Stimulated activated CD8-positive, alpha-beta memory T cell treated with anti-CD3 and anti-CD28 coated beads, Interleukin-2, amount 100 ng/mL, for 1 hour (primary cell): ENCODE data around the gene KLHL3.

ENCODE experiments used
- DNase-seq, 2 donors: peaks; one replicate each; pipeline ENCODE4 v3.0.0-alpha.2; 2020; ENCODE audit warnings: low read depth in 2 of 2

KLHL3 gene

DNA sequence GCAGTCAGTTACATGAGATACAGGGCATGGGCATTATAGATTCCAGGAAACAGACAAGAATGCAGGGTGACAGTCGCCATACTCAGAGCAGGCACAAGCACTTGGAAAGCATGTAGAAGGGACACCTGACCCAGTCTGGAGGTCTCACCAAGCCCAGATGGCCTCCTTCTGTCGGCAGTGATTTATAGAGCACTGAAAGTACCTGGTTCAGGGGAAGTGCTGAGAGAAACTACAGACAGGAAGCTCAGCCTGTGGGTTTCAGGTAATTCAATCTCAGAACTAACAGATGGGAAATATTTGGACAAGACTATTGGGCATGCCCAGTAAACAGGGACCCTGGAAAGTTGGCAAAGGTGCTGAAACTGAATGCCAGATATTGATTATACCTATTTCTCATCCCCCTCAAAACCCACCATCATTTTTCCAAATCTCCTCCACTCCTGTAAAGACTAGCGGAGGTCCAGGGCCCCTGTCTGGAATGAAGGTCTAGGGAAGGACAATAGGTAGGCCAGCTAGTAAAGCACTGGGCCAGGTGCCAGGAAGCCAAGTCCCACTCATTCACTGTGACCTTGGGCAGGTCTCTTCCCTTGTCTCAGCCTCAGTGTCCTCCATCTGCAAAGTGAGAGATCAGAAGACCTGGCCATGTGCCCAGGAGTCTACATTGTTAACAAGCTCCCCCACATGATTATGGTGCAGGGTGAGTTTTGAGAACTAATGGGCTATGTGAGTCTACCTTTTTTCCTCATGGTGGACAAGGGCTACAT lies 26.9 kb downstream of the KLHL3 start:
- no peak for DNase-seq

DNA sequence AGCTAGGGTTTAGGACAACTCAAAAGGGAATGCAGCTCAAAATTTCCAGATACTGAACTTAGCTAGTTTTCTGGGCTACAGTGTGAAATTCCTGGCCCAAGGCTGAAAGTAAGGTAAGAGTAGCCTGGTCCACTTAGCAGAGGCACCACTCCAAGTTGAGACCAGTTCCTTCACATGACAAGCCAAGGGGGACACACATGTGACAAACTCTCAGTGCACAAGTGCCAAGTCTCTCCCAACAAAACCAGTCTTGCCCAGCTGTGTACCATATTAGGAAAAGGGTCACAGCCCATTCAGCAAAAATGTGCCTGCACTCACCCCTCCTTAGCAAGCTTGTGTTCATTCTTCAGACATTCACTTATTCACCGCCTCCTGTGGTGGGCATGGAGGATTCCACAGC lies 27.8 kb downstream of the KLHL3 start:
- DNase-seq: no peak

DNA sequence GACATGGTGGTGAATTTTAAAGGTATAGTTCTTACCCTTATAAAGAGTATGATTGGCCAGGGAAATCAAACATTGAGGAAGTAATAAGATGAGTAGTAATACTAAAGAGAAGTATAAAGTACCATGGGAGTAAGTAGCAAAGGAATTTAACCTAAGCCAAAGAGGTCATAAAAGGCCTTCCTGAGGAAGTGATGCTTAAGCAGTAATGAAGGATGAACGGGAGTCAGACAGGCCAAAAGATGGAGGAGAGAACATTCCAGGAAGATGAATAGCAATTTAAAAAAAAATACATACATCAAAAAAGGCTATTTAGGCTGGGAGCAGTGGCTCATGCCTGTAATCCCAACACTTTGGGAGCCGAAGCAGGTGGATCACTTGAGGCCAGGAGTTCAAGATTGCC lies 29.0 kb downstream of the KLHL3 start:
- no peak for DNase-seq

DNA sequence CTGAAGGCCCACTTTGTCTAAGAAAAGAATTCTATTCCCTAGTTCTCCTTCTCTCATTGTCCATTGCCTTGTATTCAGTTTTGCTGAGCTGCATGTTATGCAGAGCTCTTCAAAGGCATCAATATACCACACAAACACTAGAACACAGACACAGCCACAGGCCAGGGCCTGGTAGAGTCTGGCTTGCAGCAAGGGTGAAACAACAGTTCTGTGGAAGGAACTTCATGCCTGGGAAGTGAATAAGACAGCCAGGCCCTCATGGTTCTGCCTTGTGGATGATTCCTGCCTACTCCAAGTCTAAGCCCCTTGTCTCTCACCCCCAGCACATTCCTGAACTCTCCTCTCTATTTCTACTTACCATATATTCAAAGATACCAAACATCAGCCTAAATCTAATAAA lies 30.8 kb downstream of the KLHL3 start:
- no peak for DNase-seq

DNA sequence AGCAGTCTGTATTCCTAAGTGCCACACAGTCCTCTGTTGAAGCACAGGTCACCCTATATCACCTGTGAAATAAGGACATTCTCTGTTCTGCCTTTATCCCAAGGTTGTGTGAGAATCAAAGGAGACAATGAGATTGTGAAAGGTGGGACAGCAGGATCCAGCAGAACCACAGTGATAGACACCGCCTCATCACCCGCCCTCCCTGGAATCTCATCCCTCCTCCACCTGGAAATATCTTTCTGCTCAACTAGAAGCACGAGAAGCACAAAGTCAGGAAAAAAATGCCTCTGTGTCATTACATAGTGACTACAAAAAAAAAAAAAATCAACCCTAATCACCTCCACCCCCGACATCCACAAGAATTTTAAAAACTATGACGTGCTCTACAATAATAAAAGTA lies 32.3 kb downstream of the KLHL3 start:
- DNase-seq: no peak

DNA sequence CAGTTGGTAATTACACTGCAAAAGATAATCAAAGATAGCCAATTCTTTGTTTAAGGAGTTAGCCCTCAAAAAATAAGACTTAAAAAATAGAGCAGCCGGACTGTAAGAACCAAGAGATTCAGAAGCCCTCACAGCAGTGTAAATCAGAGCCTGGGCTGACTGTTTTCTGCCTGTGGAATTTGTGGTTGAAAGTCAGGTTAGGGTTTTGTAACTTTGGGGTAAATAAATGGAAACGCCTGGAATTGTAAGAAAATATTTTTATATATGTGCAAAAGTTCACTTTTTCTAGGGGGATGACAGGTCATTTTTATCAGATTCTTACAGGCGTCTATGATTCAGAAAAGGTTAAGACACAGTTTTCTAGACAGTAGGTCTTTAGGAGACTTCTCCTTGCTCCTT lies 35.6 kb downstream of the KLHL3 start:
- DNase-seq: no peak

DNA sequence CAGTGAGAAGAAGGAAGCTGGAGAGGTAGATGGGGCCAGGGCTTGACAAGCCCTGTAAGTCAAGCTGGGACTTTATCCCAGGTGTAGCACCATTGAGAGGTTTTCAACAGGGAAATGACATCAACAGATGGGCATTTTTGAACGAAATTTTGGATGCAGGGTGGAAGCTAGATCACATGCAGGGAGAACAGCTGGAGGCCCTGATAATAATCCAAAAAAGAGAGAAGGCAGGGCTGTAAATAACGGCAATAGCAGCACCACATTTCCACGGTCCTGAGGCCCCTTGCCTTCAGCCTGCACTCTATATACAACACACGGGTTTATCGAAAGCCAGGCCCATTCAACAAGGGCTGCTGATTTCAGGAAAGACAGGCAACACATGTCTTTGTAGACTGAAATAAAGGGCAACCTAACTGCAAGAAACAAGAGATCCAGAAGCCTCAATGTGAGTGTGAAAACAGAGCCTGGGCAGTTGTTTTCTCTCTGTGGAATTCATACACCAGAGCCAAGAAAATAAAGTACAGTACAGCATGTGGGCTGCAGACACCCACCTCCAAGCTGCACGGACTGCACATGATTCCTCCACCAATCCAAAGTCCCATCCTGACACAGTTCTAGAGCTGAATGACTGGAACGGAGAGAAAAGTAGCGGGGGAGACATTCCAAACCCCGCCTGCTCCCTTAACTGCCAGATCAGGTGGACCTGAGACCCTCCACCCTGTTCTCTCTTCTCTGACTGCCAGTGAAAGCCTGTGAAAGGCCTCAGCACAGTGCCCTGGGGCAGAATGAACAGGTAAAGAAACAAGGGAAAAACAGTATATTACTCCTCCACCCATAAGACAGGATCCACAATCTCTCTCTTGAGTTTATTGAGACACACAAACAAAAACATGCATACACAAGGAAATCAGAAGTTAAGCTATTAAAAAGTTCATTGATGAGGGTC lies 36.3 kb downstream of the KLHL3 start:
- DNase-seq: no peak

DNA sequence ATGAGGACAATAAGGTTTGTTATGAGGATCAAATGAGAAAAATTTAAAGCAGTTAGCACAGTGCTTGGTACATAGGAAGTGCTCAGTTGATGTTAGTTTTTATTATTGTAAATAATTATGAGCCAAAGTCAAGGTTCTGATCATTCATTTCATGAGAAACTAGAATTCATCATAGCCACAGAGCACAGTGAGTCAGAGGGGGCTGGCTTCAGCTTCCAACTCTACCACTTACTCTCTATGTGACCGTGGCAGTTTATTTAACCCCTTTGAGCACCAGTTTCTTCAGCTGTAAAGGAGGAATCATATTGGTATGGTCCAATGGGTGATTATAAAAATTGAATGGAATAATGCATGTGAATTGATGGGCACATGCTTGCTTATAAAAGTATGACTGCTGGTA lies 39.4 kb downstream of the KLHL3 start:
- DNase-seq: no peak

DNA sequence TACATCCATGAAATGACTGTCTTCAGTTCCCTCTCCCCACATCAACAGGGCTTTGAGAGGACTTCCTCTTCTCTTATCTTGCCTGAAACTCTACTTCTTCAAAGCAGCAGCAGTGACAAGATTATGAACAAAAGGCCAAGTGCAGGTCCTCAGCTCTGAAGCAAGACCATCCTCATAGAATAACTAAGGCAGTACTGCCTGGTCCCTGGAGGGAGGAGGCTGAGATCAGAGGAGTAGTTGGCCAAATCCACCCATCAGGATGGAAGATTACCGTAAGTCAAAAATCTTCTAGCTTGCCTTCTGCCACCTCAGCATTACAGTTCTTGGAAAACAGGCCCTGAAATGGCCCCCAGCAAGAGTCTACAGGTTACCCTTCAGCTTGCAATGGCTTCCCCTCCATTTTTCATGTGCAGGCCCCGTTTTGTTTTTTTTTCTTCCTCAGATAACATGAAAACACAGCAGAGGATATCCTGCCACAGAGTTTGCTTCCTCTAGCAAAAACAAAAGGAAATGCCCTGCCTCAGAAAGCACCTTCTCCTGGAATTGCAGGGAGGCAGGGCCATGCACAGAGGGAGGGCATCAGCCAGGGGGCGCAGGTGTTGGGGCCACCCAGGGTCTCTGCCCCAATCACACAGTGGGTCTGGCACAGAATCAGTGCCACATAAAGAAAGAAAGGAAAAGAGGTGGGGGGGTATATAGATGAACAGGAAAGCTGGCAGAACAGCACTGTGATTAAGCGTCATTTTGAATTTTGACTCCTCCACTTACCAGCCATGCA lies 40.0 kb downstream of the KLHL3 start:
- DNase-seq: no peak

DNA sequence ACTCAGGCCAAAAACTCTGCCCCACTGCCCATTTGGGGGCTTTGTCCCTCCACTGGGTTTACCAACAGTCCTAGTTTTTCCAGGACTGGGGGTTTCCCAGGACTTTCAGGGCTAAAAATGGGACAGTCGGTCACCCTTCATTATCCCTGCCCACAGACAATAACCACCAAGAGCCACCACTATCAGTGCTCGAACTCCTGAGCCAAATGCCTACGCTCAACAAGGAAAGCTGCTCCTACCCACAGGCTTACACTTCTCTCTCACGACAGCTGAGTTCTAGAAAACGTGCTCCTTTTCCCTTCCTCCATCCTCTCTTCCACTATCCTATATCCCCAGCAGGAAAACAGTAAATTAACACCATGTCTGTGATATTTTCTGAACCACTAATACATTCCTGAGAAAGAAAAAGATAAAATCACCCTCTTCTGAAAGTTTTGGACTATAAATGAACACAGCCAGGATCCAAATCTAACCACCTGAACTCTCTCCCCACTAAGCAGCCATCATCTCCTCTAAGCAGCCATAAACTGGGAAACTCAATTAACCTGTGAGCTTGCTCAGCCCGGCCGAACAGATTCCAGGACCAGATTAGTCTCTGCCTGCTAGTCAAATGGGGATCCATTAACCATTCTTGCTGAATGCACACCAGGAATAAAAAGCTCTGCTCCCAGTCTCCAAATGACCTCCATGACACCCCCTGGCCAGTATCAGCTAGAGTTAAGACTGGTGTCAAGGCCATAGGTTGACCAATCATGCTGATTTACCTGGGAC lies 41.8 kb downstream of the KLHL3 start:
- DNase-seq: no peak

DNA sequence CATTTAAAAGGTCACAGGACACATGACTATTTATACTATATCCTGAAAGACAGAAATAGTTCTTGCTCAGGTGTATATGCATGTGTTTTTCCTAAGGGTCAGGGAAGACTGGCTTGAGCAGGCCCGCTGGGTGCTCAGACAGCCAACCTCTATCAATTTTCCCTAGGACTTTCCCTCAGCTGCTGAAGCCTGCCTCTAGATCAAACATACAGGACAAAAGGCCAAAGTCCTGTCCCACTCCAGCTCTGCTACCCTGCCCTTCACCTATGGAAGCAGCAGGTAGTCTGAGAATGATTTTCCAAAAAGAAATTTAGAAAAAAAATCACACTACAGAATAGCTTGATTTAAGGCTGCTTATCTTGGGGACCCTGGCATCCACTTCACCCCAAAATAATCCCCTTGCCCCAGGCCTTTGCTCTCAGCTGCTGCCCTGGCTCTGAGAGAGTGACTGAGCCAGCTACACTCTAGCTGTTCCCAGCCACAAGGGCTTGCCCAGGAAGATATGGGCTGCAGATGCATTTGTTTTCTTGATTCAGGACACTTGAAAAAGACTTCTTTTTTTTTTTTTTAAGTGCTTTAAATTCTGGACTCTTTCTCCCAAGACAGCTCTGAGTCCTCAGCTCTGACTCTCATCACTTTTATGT lies 42.5 kb downstream of the KLHL3 start:
- no peak for DNase-seq

DNA sequence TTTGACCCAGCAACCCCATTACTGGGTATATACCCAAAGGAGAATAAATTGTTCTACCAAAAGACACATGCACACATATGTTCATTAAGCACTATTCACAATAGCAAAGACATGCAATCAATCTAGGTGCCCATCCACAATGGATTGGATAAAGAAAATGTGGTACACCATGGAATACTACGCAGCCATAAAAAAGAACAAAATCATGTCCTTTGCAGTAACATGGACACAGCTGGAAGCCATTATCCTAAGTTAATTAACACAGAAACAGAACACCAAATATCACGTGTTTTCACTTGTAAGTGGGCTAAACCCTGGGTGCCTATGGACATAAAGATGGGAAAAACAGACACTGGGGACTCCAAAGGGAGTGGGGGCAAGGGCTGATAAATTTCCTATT lies 46.6 kb downstream of the KLHL3 start:
- no peak for DNase-seq

DNA sequence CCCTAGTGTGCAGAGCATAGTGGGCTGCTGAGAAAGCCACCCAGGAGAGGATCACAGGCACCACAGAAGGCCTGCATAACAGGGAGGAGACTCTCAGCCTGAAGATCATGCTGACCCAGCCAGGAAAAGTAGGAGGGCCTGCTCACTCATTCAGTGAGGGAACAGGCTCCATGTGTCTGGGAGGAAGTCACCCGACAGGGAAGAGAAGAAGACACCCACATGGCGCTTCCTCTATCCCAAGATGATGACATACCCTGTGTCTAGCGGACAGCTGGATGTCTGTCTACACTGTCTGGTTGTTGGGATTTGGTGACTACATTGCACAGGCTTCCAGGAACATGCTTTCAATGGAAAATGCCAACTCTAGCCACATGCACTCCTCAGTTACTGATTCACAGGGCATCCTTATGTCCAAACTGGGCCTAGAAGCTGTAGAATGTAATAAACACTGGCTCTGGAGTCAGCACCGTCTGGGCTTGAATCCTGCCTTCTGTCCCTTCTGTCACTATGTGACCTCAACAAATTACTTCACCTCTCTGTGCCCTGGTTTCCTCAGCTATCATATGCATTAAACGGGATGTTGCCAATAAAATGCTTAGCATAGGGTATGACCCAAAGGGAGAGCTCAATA lies 47.6 kb downstream of the KLHL3 start:
- no peak for DNase-seq

DNA sequence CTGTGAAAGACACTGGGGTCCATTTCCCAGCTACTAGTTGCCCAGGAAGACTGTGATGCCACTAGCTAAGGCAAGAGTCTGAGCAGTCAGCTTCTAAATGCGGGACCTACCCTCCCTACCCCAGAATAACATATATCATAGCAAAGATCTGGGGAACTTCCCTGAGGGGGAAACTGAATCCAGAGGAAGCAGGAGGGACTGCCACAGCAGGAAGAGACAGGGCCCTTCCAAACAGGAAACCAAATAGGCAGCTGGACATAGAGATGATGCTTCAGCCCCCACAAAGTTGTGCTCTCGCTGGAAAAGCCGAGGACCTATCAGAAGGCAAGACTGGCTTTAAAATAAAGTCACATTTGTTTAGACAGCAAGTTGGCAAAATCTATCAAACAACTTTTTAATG lies 51.1 kb downstream of the KLHL3 start:
- no peak for DNase-seq

DNA sequence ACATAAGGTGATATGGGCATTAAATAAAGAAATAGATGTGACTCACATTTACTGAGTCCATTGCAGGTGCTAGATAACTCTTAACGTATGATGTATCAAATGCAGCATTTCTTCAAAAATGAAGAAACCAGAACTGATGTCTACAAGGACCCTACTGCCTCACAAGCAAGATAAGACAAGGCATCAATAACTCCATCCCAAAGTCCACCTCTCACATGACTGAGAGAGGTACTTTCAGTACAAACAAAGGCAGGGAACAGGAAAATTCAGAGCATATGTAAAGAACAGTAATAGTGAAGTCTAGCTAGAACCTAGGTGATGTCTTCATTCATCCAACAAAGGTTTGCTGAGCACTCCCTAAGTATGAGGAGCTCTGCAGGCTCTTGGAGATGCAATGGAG lies 54.7 kb downstream of the KLHL3 start:
- DNase-seq: no peak

DNA sequence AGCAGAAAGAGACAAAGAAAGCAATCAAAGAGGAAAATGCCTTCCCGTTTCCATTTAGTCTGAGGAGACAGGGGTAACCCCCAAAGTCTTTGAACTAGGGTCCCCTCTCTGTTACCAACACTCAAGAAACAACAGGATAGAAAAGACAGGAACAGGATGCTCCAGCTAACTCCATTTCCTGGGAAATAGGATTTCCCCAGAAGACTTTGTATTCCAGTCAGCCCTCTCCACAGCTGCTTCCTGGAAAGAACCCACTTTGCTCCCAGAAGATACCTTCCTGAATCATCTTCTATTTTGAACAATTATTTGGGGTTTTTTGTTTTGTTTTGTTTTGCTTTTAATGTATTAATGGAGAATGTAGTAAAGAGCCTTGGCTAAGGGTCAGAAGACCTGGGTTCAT lies 56.0 kb downstream of the KLHL3 start:
- no peak for DNase-seq

DNA sequence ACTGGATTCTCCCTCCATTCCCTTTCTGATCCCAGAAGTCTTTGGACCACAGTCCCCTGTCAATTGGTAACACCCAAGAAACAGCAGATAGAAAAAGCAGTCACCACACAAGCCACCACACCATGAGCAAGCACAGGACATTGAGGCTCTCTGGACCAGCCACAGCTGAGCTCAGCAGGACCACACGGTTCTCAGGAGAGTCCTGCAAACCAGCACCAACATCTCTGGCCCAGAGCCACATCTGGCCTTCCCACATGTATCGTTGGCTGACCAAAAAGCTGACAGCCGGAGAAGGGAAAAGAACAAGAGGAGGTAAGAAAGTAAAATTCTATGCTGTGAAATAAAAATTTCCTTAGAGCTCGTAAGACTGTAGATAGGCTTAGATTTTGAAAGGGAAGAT lies 56.7 kb downstream of the KLHL3 start:
- DNase-seq: no peak

DNA sequence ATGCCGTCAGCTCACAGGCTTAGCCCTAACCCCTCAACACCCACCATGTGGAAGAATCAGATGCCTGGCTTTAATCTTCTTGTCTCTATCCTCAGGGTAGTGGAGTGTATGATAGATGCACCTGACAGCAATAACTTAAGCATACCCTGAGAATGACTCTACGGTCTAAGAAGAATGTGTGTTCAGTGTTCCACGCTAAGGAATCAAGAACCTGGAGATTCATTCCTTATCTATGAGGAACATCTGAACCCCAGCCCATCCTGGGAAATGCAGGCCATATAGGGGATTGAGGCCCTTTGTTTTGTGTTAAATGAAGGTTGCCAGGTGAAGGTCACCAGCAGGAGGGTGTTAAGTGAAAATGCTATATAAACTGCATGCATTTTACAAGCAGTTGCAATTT lies 63.0 kb downstream of the KLHL3 start:
- no peak for DNase-seq

DNA sequence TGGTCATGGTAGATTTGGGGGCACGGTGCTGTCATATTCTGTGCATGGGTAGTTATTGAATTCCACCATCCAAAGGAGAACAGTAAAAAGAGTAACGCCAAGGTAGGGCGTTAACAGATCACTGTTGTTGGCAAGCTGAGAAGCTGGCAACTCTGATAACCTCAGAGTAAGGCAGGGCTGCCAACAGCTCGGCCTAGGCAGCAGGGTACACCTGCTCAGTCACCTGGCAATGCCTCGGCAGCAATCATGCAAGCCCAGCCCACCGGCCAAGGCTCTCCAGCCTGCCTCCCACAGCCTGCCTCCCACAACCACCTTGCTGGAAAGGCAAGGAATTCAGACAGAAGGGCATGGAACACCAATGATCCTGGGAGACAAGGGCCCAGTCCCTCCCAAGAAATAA lies 63.9 kb downstream of the KLHL3 start:
- DNase-seq: no peak

DNA sequence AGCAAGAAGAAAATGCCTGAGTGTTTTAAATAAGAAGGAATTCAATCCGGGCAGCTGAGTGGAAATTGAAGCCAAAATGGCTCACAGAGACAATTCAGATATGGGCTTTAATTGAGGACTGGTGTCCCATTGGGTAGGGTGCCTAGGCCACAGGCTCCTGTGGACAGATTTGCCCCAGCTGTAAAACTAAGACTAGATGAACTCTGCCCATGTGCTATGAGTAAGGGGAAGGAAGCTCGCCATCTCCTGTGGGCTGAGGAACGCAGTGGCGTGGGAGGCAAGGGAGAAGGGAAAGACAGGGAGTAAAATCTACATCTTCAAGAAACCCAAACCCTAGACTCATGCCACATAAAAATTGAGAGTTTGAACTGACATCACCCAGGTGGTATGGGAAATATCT lies 66.1 kb downstream of the KLHL3 start:
- DNase-seq: no peak

DNA sequence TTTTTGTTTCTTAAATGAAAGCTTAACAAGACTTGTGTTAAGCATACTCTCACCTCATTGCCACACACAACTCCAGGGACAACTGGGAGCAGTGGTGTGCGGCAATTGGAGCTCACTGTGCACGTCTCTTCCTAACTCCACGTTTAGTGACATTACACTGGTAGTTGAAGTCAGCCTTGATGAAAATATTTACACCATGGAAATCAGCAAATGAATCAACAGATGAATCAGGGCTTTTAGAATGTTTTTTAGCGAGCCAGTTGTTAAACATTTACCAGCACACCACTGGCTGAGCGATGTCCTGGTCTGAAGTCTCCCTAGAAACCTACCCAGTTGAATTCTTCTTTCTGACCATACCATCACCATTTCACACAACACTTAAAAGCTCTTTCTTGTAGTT lies 67.3 kb downstream of the KLHL3 start:
- DNase-seq: no peak
